Dermis blood vessel endothelial cell (primary cell): Measurements from ENCODE around the gene ASS1. TPM values are rescaled to one million over a fixed set of nuclear protein-coding genes. Genes with fewer than 3 reads are reported as not detected.
"Not testable (repeated sequence)": the region's sequence is repeated elsewhere in the genome, so short reads cannot be mapped to it uniquely, and the experiment has no call there.

Experiments used
- DNase-seq: peaks from one replicate; pipeline ENCODE4 v3.0.0; 2010
- total RNA-seq: library from RNA; depleted of rRNA; stranded (reverse); fragments of >200 nt; gene quantifications from 2 replicates; pipeline ENCODE4 v1.2.3, GENCODE V29; 2014

Gene ASS1
- total RNA-seq, 1 donor from 2014 or later, result 9.5 TPM

GRCh38 chr9:130419521-130420035, 25.2 kb upstream of the ASS1 start:
- DNase-seq, result no peak

GRCh38 chr9:130421154-130421801, 23.5 kb upstream of the ASS1 start:
- DNase-seq, result no peak

DNA sequence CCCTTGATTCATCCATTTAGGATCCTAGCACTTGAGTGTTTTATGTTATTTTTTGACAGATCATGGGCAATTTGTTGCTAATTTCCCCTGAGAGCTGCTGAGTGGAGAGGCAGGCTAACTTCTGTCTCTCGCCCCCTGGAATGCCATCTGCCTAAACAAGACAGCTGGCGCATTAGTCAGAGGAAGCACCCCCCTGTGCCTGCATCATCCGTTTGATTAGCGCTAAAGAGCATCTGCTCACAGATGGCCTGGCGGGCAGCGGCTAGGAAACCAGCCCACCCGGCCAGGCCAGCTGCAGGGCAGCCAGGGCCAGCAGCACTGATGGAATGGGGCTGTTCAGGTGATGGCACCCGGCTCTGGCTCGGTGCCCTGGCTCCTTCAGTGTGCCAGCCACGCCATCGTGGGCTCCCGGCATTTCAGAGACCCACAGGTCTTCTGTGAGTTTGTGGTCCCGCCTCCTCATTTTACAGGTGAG, 22.9 kb upstream of the ASS1 start:
- DNase-seq, result peak; percentile 74

DNA sequence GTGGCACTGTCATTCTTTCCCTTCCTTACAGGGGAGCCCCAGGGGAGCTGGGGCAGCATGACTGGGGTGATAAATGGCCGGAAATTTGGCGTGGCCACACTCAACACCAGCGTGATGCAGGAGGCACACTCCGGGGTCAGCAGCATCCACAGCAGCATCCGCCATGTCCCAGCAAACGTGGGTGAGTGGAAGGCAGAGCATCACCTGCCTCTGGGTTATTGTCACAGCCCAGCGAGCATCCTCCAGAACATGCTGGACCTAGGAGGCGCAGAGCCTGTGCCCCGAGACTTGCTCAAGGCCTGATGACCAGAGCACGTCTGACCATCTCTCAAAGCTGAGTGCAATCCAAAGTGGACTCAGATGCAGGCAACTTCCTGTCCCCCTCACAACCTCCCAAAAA, 22.2 kb upstream of the ASS1 start:
- DNase-seq, result no peak

DNA sequence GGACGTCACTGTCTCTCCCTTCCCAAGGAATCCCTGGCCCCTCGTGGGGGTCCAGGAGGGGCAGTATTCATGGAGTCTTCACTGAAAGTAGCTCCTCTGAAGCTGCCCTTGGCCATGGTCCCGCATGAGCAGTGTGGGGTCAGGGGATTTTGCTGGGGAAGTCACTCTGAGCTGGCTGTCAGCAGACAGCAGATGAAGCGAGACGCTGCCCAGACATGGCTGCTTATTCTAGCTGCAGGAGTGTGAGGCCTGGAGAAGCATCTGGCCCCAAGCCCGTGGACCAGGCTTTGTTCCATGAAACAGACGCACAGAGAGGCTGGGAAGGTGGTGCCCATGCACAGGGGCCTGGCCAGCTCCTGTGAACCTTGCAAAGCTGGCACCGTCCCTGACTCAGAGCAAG, 21.5 kb upstream of the ASS1 start:
- DNase-seq, result no peak

DNA sequence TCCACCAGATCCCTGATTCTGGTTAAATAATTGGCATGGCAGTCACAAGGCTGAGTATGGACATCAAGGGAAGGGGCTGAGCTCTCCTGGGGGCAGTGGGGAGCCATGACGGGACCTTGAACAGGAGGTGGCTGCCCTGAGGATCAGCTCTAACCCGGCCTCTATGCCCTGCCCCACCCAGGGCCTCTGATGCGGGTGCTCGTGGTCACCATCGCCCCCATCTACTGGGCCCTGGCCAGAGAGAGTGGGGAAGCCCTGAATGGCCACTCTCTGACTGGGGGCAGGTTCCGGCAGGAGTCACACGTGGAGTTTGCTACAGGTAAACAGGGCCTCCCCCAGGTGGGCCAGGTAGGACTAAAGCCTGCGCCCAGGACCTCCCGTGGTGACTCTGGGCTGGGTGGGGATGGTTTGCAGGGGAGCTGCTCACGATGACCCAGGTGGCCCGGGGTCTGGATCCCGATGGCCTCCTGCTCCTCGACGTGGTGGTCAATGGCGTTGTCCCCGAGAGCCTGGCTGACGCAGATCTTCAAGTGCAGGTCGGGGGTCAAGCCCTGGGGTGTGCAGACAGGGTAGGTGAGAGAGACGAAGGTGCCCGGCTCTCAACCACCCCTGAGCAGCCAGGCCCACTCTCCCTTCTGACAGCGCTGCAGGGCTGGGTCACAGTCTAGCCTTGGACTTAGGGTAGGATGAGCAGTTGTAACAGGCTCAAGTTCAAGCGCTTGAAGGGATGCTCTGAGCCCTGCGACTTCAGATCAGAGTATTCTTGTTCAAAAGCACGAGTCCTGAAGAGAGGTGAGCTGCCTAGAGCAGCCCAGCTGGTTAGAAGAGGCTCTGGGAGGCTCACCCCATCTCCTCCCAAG, 19.9 kb upstream of the ASS1 start:
- DNase-seq, result no peak

- no peak for DNase-seq
Observed at GRCh38 chr9:130425741-130426466, 18.9 kb upstream of the ASS1 start.

DNA sequence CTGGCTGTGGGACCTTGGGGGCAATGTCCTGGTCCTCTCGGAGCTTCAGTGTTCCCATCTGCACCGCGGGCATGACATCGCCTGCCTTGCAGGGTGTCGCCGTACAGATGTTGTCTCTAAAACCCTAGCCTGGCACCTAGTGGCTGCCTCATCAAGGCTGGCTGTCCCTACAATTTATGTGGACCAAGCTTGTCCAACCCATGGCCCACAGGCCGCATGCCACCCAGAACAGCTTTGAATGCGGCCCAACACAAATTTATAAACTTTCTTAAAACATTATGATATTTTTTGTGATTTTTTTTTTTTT, 18.3 kb upstream of the ASS1 start:
- no peak for DNase-seq

GRCh38 chr9:130426883-130427282, 17.9 kb upstream of the ASS1 start:
- peak; percentile 90 for DNase-seq

DNA sequence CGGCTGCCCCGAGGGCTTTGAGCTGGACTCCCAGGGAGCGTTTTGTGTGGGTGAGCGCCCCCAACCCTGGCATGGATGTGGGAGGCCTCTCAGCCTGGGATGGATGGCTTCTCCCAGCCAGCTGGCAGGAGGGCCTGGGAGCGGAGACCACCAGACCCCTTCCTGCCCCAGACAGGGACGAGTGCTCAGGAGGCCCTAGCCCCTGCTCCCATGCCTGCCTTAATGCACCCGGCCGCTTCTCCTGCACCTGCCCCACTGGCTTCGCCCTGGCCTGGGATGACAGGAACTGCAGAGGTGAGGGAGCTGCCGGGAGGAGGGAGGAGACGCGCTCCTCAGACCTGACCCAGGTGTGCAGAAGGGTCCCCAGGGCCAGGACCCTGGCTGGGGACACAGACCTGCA, 17.4 kb upstream of the ASS1 start:
- DNase-seq, result no peak

DNA sequence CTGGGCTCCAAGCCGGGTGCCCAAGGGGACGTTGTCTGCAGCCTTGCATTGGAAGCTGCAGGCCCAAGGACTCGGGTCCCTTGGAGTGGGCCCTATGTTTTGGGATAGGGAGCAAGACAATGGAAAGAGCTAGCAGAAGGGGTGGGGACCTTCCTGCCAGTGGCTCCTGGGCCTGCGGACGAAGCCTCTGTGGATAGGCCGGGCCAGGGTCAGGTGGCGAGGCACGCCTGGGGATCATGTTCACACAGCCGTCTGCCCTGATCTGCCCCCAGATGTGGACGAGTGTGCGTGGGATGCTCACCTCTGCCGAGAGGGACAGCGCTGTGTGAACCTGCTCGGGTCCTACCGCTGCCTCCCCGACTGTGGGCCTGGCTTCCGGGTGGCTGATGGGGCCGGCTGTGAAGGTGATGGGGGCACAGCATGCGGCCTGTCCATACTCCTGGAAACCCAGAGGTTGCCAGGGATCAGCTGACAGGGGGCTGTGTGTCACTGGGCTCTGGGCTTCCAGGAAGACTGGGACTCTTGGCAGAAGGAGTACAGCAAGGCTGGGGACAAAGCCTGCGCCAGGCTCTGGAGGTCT, 16.6 kb upstream of the ASS1 start:
- no peak for DNase-seq

GRCh38 chr9:130429381-130429780, 15.4 kb upstream of the ASS1 start:
- DNase-seq, result no peak

GRCh38 chr9:130429831-130430230, 14.9 kb upstream of the ASS1 start:
- no peak for DNase-seq

DNA sequence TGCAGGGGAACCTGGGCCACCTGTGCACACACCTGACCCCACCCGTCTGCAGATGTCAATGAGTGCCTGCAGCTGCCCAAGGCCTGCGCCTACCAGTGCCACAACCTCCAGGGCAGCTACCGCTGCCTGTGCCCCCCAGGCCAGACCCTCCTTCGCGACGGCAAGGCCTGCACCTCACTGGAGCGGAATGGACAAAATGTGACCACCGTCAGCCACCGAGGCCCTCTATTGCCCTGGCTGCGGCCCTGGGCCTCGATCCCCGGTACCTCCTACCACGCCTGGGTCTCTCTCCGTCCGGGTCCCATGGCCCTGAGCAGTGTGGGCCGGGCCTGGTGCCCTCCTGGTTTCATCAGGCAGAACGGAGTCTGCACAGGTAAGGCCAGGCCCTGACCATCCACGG, 14.5 kb upstream of the ASS1 start:
- no peak for DNase-seq

- DNase-seq, result no peak
Observed at GRCh38 chr9:130430734-130431535, 13.8 kb upstream of the ASS1 start.

GRCh38 chr9:130431536-130432303, 13.0 kb upstream of the ASS1 start:
- no peak for DNase-seq

GRCh38 chr9:130432362-130432761, 12.4 kb upstream of the ASS1 start:
- no peak for DNase-seq

- no peak for DNase-seq
Observed at GRCh38 chr9:130432796-130433167, 12.0 kb upstream of the ASS1 start.

- DNase-seq, result peak; percentile 63
Observed at GRCh38 chr9:130433168-130433946, 11.4 kb upstream of the ASS1 start.

GRCh38 chr9:130433947-130434262, 10.9 kb upstream of the ASS1 start:
- no peak for DNase-seq

GRCh38 chr9:130434656-130435055, 10.1 kb upstream of the ASS1 start:
- not testable (repeated sequence) for DNase-seq
